HG02623 (cell line): Measurements from ENCODE around the gene ZSCAN22.
"Not testable (repeated sequence)": the region's sequence is repeated elsewhere in the genome, so short reads cannot be mapped to it uniquely, and the experiment has no call there.

Experiments
- ATAC-seq: cut with Tn5 transposase; IDR thresholded peaks from one replicate; pipeline ENCODE4 v1.9.1; 2021; ENCODE audit warnings: moderate library complexity; ENCODE audit not compliant: unreplicated experiment

ZSCAN22 gene

DNA sequence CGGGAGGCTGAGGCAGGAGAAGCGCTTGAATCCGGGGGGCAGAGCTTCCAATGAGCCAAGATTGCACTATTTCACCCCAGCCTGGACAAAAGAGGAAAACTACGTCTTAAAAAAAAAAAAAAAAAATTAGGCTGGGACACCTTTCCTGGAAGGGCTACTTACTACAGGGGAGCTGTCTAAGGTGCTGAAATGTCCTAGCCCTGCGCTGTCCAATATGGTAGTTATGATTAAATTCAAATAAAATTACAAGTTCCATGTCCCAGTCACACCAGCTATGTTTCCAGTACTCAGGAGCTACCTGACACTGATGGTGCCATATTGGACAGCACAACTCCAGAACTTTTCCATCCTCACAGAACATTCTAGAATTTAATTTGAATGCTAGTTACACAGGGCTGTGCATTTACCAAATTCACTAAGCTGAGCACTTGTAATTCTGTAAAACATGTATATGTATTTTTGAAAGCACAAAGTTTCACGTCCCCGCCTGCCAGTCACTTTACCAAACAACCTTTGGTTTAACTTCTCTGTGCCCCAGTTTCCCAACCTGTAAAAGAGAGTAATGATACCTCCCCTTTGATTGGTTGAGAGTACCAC, 9.2 kb upstream of the ZSCAN22 start:
- no peak for ATAC-seq

DNA sequence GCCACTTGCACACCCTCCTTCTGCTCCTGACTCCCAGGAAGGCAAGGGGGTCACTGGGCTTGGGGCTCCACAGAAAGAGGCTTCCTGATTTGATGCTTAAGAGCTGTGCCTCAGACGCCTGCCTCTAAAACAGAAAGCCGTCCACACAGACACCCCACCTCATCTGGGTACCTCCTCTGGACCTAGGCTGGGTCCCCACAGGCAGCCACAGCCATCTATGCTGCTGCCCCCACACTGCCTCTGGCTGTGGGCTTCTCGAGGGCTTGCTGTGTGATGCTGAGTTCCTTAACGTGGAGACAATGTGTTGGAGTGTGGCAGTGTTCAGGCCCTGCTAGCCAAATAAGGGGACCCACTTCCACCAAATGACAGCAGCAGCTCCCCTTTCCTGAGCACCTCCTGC, 8.5 kb upstream of the ZSCAN22 start:
- no peak for ATAC-seq

DNA sequence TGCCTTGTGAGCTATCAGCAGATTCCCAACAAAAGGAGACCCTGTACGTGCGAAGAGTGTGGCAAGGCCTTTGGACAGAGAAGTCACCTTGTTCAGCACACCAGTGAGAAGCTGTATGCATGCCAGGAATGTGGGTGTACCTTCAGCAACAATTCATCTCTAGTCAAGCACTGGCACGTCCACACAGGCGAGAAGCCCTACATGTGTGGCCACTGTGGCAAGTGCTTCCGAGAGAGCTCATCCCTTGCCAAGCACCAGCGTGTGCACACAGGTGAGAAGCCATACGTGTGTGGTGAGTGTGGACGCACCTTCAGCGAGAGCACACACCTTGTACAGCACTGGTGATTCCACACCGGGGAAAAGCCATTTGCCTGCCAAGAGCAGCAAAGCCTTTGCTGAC, 7.6 kb upstream of the ZSCAN22 start:
- no peak for ATAC-seq

DNA sequence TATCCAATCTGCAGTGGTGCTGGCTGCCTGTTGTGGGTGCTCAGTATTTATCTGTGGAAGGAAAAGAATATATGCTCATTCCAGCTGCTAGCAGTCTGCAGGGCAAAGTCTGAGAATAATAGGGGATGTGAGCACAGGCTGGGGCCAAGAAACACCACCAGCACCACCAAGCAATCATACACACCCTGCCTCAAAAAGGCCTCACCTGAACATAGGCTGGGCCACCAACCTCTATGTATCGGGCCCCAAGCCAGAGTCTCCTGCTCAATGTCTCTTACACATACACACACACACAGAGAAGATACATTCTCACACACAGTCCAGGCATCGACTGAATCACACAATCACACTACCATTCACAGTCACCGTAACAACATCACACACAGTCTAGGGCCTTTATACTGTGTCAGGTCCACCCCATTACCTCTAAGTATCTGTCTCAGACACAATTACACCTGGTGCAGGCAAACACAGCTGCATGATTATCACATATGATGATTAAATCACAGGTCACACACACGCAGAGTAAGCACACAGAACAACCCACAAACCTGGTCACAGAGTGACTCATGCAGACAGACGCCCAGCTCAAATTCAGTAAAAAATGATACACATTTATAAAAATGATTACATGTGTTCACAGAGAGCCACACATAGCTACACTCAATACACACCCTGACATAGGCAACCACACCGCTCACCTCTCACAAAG, 1.3 kb upstream of the ZSCAN22 start:
- ATAC-seq: no peak

DNA sequence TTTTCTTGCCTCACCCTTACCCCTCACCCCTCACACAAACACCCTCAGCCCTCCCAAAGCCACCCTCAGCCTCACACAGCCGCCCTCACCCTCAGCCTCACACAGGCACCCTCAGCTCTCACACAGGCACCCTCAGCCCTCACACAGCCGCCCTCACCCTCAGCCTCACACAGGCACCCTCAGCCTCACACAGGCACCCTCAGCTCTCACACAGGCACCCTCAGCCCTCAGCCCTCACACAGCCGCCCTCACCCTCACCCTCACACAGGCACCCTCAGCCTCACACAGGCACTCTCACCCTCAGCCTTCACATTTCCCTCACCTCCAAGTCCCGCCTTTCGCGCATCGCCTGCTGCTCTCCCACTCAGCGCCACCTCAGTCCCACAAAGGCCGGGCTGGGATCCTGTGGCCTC, 287 bp upstream of the ZSCAN22 start:
- ATAC-seq: no peak

DNA sequence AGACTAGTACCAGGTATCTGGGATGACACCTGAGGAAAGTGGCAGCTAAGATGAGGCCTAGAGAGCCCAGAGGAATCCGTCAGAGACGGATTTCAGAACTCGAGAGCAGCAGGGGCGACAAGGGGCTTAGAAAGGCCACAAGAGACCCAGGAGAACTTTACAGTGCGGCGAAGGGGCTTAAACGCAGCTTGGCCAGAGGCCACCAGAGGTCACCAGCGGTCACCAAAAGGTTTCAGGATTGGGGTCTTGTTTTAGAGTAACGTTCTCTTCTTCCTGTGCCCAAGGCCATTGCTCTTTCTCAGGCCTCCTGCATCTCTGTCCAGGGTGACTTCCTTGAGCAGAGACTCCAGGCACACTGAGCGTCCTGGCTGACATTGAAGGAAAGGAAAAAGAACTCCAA, 2.2 kb downstream of the ZSCAN22 start:
- ATAC-seq: no peak

DNA sequence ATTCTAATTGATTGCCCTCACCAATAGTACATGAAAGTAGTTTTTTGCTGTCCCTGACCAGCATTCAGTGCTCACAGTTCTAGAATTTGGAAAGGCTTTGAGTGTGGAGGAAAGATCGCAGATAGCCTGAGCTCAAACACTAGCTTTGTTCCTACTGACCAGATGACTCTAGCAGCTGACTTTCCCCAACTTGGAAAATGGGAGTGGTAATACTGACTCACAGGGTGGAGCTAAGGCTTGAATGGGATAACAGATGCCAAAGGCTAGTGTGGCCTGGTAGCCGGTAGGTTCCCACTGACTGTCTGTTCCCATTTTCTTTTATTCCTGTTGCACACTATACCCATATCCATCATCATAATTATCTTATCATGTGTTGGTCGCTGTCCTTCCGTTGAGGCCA, 3.7 kb downstream of the ZSCAN22 start:
- ATAC-seq: no peak

DNA sequence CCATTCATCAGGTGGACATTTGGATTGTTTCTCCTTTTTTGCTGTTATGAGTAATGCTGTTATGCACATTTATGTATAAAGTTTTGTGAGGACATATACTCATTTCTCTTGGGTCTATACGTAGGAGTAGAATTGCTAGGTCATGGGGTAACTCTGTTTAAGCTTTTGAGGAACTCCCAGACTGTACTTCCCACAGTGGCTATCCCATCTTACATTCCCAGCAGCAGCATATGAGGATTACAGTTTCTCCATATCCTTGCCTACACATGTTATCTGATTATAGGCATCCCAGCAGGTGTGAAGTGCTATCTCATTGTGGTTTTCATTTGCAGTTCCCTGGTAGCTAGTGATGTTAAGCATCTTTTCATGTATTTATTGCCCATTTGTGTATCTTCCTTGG, 5.9 kb downstream of the ZSCAN22 start:
- no peak for ATAC-seq

DNA sequence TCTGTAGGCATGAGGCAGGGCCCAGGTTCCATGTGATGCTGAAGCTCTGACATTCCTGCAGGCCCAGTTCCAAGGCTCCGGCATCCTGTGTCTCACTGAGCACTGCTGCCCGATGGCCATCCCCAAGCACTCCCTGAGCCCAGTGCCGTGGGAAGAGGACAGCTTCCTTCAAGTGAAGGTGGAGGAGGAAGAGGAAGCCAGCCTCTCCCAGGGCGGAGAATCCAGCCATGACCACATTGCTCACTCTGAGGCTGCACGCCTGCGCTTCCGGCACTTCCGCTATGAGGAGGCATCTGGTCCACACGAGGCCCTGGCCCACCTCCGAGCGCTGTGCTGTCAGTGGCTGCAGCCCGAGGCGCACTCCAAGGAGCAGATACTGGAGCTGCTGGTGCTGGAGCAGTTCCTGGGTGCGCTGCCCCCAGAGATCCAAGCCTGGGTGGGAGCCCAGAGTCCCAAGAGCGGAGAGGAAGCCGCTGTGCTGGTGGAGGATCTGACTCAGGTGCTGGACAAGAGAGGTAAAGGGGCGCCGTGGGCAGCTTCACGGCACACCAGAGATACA, 8.0 kb downstream of the ZSCAN22 start:
- ATAC-seq: no peak

DNA sequence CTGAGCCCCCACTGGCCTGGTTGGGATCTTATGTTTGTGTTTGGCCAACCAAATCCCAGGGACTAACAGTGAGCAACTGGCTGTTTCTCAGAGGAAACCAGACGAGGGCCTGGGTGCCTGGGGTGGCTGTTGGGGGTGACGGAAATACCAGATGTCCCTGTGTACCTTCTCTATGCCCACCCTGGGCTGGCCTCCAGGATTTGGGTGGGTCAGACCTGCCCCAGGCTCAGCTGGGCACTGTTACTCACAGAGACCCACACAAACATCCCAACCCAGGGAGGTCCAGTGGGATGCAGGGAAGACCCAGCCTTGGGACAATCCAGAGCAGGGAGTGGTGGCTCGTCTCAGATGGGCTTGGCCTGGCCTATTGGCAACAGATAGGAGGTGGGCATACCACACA, 8.8 kb downstream of the ZSCAN22 start:
- ATAC-seq: no peak

DNA sequence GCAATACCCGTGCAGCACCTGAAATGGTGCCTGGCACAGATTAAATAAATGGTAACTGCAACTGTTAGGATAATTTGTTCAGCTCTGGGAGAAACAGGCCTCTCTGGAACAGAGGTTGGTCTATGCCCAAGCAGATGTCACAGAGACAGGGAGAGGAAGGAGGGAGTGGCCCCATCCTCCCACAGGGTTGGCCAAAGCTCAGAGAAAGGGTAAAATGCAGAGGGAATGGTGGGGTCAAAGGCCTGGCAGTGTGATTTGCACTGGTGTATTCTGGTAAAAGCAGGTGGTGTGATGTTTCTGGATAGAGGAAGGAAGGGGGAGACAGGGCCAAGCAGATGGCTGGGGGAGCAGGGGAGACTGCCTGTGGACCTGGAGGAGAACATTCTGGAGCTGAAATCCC, 9.4 kb downstream of the ZSCAN22 start:
- no peak for ATAC-seq

DNA sequence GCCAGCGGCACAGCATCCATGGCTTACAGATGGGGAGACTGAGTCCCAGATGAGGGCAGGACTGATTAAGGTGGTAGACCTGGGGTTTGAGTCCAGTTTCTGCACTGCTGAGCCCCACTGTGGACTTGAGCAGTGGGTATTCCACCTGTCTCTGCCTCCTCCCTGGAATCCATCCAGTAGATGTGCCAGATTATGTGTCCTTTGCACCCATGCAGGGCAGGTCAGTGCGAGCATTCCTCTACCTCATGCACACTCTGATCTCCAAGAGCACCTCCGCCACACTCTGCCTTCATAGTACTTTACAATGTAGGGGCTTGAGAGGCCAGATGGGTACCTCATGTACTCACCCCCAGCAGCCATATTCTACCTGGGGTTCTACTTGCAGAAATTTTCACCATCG, 10.0 kb downstream of the ZSCAN22 start:
- no peak for ATAC-seq

DNA sequence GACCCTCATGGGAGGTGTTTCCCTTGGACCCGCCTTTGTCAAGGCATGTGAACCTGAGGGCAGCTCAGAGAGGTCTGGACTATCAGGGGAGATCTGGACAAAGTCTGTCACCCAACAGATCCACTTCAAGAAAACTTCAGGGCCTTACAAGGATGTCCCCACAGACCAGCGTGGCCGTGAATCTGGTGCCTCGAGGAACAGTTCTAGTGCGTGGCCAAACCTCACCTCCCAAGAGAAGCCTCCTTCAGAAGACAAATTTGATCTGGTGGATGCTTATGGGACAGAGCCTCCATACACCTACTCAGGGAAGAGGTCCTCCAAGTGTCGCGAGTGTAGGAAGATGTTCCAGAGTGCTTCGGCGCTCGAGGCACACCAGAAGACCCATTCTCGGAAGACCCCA, 11.5 kb downstream of the ZSCAN22 start:
- no peak for ATAC-seq

DNA sequence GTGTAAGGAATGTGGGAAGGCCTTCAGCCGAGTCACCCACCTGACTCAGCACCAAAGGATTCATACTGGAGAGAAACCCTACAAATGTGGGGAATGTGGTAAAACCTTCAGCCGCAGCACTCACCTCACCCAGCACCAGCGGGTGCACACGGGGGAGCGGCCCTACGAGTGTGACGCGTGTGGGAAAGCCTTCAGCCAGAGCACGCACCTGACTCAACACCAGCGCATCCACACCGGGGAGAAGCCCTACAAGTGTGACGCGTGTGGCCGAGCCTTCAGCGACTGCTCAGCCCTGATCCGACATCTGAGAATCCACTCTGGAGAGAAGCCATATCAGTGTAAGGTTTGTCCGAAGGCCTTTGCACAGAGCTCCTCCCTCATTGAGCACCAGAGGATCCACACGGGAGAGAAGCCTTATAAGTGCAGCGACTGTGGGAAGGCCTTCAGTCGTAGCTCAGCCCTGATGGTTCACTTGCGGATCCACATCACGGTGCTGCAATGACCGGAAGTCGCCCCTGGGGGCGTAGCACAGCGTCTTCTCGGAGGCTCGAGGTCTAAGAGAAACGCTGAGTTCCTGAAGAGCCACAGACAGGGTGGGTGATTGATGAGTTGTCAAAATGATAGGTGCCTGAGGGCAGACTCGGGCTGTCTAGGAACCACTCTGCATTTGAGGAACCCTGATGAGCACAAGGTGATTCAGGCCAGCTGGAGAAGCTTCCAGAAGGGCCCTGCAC, 12.2 kb downstream of the ZSCAN22 start:
- ATAC-seq: no peak

DNA sequence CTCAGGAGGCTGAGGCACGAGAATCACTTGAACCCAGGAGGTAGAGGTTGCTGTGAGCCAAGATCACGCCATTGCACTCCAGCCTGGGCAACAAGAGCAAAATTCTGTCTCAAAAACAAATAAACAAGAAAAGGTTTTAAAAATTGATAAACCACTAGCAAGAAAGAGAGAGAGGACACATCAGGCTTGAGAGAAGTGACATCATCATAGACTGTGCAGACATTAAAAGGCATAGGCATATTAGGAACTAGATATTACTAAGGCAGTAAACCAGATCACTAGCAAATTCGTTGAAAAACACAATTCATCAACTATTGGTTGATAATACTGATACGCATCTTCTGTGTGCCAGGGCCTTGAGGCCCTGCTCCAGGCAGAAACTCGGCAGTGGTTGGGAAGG, 18.8 kb downstream of the ZSCAN22 start:
- ATAC-seq: no peak

DNA sequence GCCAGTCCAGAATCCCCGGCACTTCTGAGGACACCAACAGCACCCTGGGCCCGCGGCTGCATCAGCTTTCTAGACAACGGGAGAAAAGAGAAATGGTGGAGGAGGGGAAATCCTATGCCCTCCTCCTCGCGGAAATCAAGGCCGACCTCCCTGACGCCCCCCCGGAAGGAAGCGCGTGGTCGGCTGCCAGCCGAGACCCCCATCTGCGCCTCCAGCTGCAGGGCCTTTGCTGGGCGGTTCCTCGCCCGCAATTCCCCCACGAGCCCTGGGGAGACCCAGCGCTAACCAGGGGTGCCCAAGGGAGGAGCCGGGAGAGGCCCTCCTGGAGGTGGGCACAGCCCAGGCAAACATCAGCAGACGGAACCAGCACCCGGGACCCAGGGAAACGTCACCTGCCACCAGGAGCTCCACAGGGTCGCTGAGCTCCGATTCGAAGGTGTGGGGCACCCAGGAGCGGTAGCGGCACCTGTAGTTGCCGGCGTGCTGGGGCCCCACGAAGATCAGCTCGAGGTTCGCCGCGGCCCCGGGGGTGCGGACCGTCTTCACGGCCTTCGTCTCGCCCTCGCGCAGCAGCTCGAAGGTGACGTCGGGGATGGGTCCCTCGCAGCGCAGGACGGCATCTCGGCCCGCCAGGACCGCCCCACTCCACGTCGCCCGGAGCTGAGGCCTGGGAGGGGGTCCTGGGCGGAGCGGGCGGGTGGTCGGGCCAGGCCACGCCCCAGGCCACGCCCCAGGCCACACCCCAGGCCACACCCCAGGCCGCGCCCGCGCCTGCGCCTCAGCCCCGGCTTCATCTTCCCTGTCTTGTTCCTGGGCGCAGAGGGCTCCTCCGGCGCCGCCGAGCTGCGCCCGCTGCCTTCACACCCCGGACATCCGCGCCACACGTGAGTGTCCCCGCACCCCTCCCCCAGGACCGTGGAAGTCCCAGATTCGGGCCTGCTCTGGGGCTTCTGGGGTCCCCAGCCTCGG, 20.5 kb downstream of the ZSCAN22 start:
- ATAC-seq: peak; percentile 85

DNA sequence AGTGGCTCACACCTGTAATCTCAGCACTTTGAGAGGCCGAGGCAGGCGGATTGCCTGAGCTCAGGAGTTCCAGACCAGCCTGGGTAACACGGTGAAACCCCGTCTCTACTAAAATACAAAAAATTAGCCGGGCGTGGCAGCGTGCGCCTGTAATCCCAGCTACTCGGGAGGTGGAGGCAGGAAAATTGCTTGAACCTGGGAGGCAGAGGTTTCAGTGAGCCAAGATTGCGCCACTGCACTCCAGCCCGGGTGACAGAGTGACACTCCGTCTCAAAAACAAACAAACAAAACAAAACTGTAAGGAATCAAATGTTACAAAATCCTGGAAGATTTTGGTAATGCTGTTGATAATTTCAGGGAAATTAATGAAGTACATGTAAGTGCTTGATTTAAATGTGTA, 21.3 kb downstream of the ZSCAN22 start:
- not testable (repeated sequence) for ATAC-seq

DNA sequence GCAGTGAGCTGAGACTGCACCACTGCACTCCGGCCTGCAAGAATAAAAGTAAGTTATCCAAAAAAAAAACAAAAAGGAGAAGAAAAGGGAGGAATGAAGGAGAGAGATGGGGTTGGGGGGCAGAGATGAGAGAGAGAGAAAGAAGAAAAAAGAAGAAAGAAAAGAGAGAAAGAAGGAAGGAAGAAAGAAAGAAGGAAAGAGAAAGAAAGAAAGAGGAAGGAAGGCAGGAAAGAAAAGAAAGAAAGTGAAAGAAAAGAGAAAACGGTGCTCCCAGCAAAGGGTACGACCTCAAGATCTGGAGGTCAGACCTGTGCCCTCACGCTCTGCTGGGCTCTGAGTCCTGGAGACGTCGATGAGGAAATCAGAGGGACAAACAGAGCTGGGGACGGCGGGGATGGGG, 22.8 kb downstream of the ZSCAN22 start:
- ATAC-seq: no peak

DNA sequence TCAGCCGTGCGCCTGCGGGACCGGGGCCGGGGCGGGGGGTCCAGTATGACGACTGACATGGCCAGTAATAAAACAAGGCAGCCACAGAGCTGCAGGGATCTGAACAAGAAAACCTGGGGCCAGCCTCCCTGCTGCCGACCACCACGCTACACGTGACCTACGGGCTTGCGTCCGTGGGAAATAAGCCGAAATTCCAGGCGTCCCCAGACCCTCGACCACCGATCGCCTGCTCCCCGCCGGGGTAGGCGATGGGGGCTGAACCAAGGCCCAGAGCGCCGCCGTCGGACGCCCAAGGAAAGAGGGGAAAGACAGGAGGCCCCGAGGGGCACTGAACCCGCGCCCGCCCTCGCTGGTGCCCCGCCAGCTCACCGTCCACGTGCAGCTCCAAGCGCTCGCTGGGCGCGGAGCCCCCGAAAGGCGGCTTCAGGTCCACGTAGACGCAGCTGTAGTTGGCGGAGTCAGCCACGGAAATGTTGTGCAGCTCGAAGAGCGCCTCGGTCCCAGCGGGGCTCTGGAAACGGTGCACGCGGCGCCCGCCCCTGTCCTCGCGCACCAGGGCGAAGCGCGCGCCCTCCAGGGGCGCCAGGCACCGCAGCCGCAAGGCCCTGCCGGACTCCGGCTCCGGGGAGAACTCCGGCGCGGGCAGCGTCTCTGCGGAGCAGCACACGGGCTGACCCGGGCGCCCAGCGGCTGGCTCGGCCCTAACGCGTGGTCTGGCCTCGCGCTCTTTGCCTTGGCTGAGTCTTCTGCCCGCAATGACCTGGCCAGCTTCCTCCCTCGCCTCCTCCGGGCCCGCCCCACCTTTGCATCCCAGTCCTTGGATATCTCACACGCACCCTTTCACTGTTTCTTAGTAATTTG, 23.4 kb downstream of the ZSCAN22 start:
- no peak for ATAC-seq
